ENCODE measurements around the gene DRC3.

Gene DRC3

GRCh38 chr17:18028952-18029540 is 56.4 kb downstream of the DRC3 start:
- H3K79me2 ChIP-seq (ENCODE audit: control insufficient read depth, insufficient read depth, low read length), result no peaks in the 10 kb centered on the region
- H3K9ac ChIP-seq (ENCODE audit: low read length), result no peak overlapping the region
- no peaks in the 10 kb centered on the region for H3K36me3 ChIP-seq (ENCODE audit: control insufficient read depth, insufficient read depth, low read length)
- H3K4ac ChIP-seq (ENCODE audit: low read depth, low read length), result no peak overlapping the region
- no peak overlapping the region for H3K4me3 ChIP-seq (ENCODE audit: low read length)
- H3K27ac ChIP-seq (ENCODE audit: low read depth, low read length), result no peak overlapping the region
- no peaks in the 10 kb centered on the region for H3K79me1 ChIP-seq (ENCODE audit: low read length)
- no peaks in the 10 kb centered on the region for H3K27me3 ChIP-seq (ENCODE audit: insufficient read depth, low read length, poor library complexity)
- H2AK5ac ChIP-seq (ENCODE audit: low read length), result no peak overlapping the region
- peaks cover 2% of the 10 kb centered on the region for H3K4me1 ChIP-seq (ENCODE audit: control insufficient read depth, low read depth, low read length)
- no peak overlapping the region for H3K18ac ChIP-seq (ENCODE audit: low read length)
- WGBS (ENCODE audit: extremely low coverage, insufficient coverage, low lambda C conversion rate), result no CpG with 5 or more reads among the region's 8 CpGs
- no peak overlapping the region for H3K4me2 ChIP-seq (ENCODE audit: low read length)
- no peak for DNase-seq
- H2BK120ac ChIP-seq (ENCODE audit: low read depth, low read length), result no peak overlapping the region
- no peak overlapping the region for H4K5ac ChIP-seq (ENCODE audit: low read length)
- H2BK15ac ChIP-seq (replicated peaks; ENCODE audit: low read depth), result no peak overlapping the region
- H3K23ac ChIP-seq (ENCODE audit: low read length), result no peak overlapping the region
- H4K8ac ChIP-seq (ENCODE audit: low read depth, low read length), result no peak overlapping the region
- no peak overlapping the region for H3K56ac ChIP-seq (ENCODE audit: low read length)
- H2BK5ac ChIP-seq (ENCODE audit: low read length), result no peak overlapping the region

- Histone ChIP-seq H3K56ac (ENCODE audit: low read length) (no peak overlapping the region), H3K27me3 (ENCODE audit: insufficient read depth, low read length, poor library complexity) (no peaks in the 10 kb centered on the region), H3K4me2 (ENCODE audit: low read length) (no peak overlapping the region), H3K27ac (ENCODE audit: low read depth, low read length) (no peak overlapping the region), H4K5ac (ENCODE audit: low read length) (no peak overlapping the region), H3K79me2 (ENCODE audit: control insufficient read depth, insufficient read depth, low read length) (no peaks in the 10 kb centered on the region), H2BK15ac (replicated peaks; ENCODE audit: low read depth) (no peak overlapping the region), H2BK5ac (ENCODE audit: low read length) (no peak overlapping the region), H4K8ac (ENCODE audit: low read depth, low read length) (no peak overlapping the region), H3K4me3 (ENCODE audit: low read length) (no peak overlapping the region), H2BK120ac (ENCODE audit: low read depth, low read length) (no peak overlapping the region), H3K23ac (ENCODE audit: low read length) (no peak overlapping the region), H3K9ac (ENCODE audit: low read length) (no peak overlapping the region), H3K36me3 (ENCODE audit: control insufficient read depth, insufficient read depth, low read length) (no peaks in the 10 kb centered on the region), H3K18ac (ENCODE audit: low read length) (no peak overlapping the region), H3K4ac (ENCODE audit: low read depth, low read length) (no peak overlapping the region), H3K79me1 (ENCODE audit: low read length) (no peaks in the 10 kb centered on the region), H3K4me1 (ENCODE audit: control insufficient read depth, low read depth, low read length) (peaks cover 2% of the 10 kb centered on the region), H2AK5ac (ENCODE audit: low read length) (no peak overlapping the region)
- WGBS (ENCODE audit: extremely low coverage, insufficient coverage, low lambda C conversion rate), result no CpG with 5 or more reads among the region's 2 CpGs
- no peak for DNase-seq
Observed at GRCh38 chr17:18031955-18032354, 59.3 kb downstream of the DRC3 start.

- no peaks in the 10 kb centered on the region for H3K36me3 ChIP-seq (ENCODE audit: control insufficient read depth, insufficient read depth, low read length)
- H4K5ac ChIP-seq (ENCODE audit: low read length), result no peak overlapping the region
- no peak overlapping the region for H2BK15ac ChIP-seq (replicated peaks; ENCODE audit: low read depth)
- no peak overlapping the region for H2BK120ac ChIP-seq (ENCODE audit: low read depth, low read length)
- H3K27me3 ChIP-seq (ENCODE audit: insufficient read depth, low read length, poor library complexity), result no peaks in the 10 kb centered on the region
- H3K9ac ChIP-seq (ENCODE audit: low read length), result no peak overlapping the region
- H2BK5ac ChIP-seq (ENCODE audit: low read length), result no peak overlapping the region
- WGBS (ENCODE audit: extremely low coverage, insufficient coverage, low lambda C conversion rate), result no CpG with 5 or more reads among the region's 5 CpGs
- DNase-seq, result peak; percentile 91
- no peak overlapping the region for H3K4me3 ChIP-seq (ENCODE audit: low read length)
- no peak overlapping the region for H4K8ac ChIP-seq (ENCODE audit: low read depth, low read length)
- peaks cover 6% of the 10 kb centered on the region for H3K4me1 ChIP-seq (ENCODE audit: control insufficient read depth, low read depth, low read length)
- H3K23ac ChIP-seq (ENCODE audit: low read length), result no peak overlapping the region
- H3K79me1 ChIP-seq (ENCODE audit: low read length), result peaks cover 6% of the 10 kb centered on the region
- H2AK5ac ChIP-seq (ENCODE audit: low read length), result no peak overlapping the region
- H3K56ac ChIP-seq (ENCODE audit: low read length), result no peak overlapping the region
- no peak overlapping the region for H3K18ac ChIP-seq (ENCODE audit: low read length)
- no peak overlapping the region for H3K4ac ChIP-seq (ENCODE audit: low read depth, low read length)
- no peak overlapping the region for H3K4me2 ChIP-seq (ENCODE audit: low read length)
- H3K79me2 ChIP-seq (ENCODE audit: control insufficient read depth, insufficient read depth, low read length), result no peaks in the 10 kb centered on the region
- no peak overlapping the region for H3K27ac ChIP-seq (ENCODE audit: low read depth, low read length)
Observed at GRCh38 chr17:18033442-18034099, 60.9 kb downstream of the DRC3 start.

GRCh38 chr17:18035704-18036103 is 63.0 kb downstream of the DRC3 start:
- H2BK120ac ChIP-seq (ENCODE audit: low read depth, low read length), result no peak overlapping the region
- H4K5ac ChIP-seq (ENCODE audit: low read length), result no peak overlapping the region
- H4K8ac ChIP-seq (ENCODE audit: low read depth, low read length), result no peak overlapping the region
- H3K27me3 ChIP-seq (ENCODE audit: insufficient read depth, low read length, poor library complexity), result no peaks in the 10 kb centered on the region
- H3K4ac ChIP-seq (ENCODE audit: low read depth, low read length), result no peak overlapping the region
- H3K9ac ChIP-seq (ENCODE audit: low read length), result no peak overlapping the region
- H3K56ac ChIP-seq (ENCODE audit: low read length), result no peak overlapping the region
- peaks cover 7% of the 10 kb centered on the region for H3K4me1 ChIP-seq (ENCODE audit: control insufficient read depth, low read depth, low read length)
- no peak overlapping the region for H3K4me2 ChIP-seq (ENCODE audit: low read length)
- H3K79me1 ChIP-seq (ENCODE audit: low read length), result peaks cover 10% of the 10 kb centered on the region
- H3K36me3 ChIP-seq (ENCODE audit: control insufficient read depth, insufficient read depth, low read length), result no peaks in the 10 kb centered on the region
- peak; percentile 86 for DNase-seq
- no peak overlapping the region for H3K4me3 ChIP-seq (ENCODE audit: low read length)
- H3K27ac ChIP-seq (ENCODE audit: low read depth, low read length), result no peak overlapping the region
- no peak overlapping the region for H2AK5ac ChIP-seq (ENCODE audit: low read length)
- no peak overlapping the region for H2BK15ac ChIP-seq (replicated peaks; ENCODE audit: low read depth)
- H3K23ac ChIP-seq (ENCODE audit: low read length), result no peak overlapping the region
- H3K79me2 ChIP-seq (ENCODE audit: control insufficient read depth, insufficient read depth, low read length), result no peaks in the 10 kb centered on the region
- no peak overlapping the region for H3K18ac ChIP-seq (ENCODE audit: low read length)
- no peak overlapping the region for H2BK5ac ChIP-seq (ENCODE audit: low read length)
- WGBS (ENCODE audit: extremely low coverage, insufficient coverage, low lambda C conversion rate), result no CpG with 5 or more reads among the region's 2 CpGs

GRCh38 chr17:18037486-18037885 is 64.8 kb downstream of the DRC3 start:
- Histone ChIP-seq H3K4me2 (ENCODE audit: low read length) (no peak overlapping the region), H4K5ac (ENCODE audit: low read length) (no peak overlapping the region), H3K79me1 (ENCODE audit: low read length) (peaks cover 14% of the 10 kb centered on the region), H3K56ac (ENCODE audit: low read length) (peak overlapping the region; percentile 46), H3K18ac (ENCODE audit: low read length) (no peak overlapping the region), H4K8ac (ENCODE audit: low read depth, low read length) (no peak overlapping the region), H3K4me1 (ENCODE audit: control insufficient read depth, low read depth, low read length) (peaks cover 7% of the 10 kb centered on the region), H3K4me3 (ENCODE audit: low read length) (no peak overlapping the region), H3K27me3 (ENCODE audit: insufficient read depth, low read length, poor library complexity) (no peaks in the 10 kb centered on the region), H3K9ac (ENCODE audit: low read length) (no peak overlapping the region), H3K4ac (ENCODE audit: low read depth, low read length) (no peak overlapping the region), H3K79me2 (ENCODE audit: control insufficient read depth, insufficient read depth, low read length) (peaks cover 2% of the 10 kb centered on the region), H3K36me3 (ENCODE audit: control insufficient read depth, insufficient read depth, low read length) (no peaks in the 10 kb centered on the region), H2BK120ac (ENCODE audit: low read depth, low read length) (no peak overlapping the region), H3K23ac (ENCODE audit: low read length) (no peak overlapping the region), H2AK5ac (ENCODE audit: low read length) (no peak overlapping the region), H2BK15ac (replicated peaks; ENCODE audit: low read depth) (no peak overlapping the region), H3K27ac (ENCODE audit: low read depth, low read length) (no peak overlapping the region), H2BK5ac (ENCODE audit: low read length) (no peak overlapping the region)
- WGBS (ENCODE audit: extremely low coverage, insufficient coverage, low lambda C conversion rate), result no CpG with 5 or more reads among the region's 6 CpGs
- DNase-seq, result no peak

Measured in mesendoderm (in vitro differentiated cells).